GM19035 (cell line): ENCODE results near the gene MID2.
"Not testable (repeated sequence)": the region's sequence is repeated elsewhere in the genome, so short reads cannot be mapped to it uniquely, and the experiment has no call there.

Experiments
- ATAC-seq: cut with Tn5 transposase; IDR thresholded peaks from one replicate; pipeline ENCODE4 v1.9.1; 2021; ENCODE audit not compliant: unreplicated experiment

The MID2 gene

GRCh38 chrX:107840971-107841370 is 15.3 kb downstream of the MID2 start:
- ATAC-seq, result no peak

DNA sequence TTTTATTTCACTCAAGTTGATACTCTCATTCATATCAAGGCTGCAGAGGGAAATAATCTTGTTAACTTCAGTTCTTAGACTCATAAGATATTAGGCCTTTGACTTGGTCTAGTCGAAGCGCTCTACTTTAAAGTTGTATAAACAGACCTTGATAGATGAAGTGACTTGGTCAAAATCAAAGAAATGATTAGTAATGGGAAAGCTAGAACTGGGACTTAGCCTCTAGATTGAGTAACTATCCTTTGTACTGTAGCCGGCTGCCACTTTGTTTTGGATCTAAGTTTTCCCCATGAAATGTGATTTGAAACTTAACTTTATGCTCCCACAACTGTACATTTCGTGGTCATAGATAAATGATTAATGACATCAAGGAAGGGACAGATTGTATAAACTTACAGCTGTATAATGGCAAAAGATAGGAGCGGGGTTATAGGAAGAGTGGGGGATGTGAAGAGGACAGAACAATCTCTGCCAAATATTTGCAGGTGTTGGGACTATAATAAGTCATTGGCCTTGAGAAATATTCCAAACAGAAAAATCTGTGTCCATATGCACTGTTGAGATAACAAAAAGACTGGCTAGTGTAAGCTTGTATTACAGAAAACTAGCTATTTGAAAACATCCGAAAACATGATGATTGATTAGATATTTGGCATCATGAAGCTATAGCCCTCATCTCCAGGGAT is 17.2 kb downstream of the MID2 start:
- no peak for ATAC-seq

DNA sequence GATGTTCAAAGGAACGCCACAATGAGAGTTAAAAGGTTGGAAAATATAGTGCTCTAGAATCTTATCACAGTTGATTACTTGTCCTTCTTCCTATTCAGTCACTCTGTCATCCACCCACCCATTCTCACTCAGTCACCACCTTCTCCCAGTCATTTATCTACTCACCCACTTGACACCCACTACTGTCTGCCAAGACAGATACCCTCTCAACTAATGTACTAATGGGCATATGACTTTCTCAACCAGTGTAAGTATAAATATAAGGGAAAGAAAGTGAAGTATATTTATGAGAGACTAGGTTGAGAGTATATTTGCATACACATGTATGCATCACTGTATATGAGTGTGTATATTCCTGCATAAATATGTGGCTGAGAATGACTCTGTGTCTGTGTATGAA is 20.0 kb downstream of the MID2 start:
- ATAC-seq, result no peak

DNA sequence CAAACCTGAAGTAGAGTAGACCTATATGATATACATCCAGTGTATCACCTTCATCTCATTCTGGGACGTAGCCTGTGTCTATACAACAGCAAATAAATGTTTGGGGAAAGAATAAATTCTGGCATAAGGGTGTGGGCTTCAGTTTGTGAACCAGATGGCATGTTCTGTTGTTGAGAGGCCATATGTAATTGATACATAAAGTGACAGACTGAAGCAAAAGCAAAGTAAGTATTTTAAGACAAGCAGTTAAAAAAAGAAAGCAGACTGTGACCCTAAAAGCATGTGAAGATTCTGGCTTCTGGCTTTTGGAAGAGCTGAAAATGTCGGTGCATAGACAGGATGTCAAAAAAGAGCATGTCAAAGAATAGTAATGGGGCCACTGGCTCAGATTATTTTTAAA is 22.9 kb downstream of the MID2 start:
- ATAC-seq, result no peak

GRCh38 chrX:107849747-107850421 is 24.2 kb downstream of the MID2 start:
- ATAC-seq, result no peak

DNA sequence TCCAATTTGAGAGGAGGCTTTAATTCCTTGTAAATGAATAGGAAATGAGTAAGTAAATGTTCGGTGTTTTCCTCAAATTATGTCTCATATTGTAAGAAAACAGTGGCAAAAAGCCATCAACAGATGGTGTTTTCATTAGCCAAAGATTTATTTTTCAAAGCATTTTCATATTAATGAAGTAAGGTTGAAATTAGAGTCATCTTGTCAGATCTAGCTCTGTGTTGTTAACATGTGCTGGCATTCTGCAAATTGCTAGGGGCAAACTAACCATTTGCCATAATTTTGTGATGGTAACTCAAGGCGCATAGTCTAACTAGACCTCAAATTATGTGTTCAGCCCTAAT is 24.7 kb downstream of the MID2 start:
- ATAC-seq, result no peak

GRCh38 chrX:107851215-107851614 is 25.5 kb downstream of the MID2 start:
- ATAC-seq, result no peak

- ATAC-seq, result not testable (repeated sequence)
These were observed 26.0 kb downstream of the MID2 start for GRCh38 chrX:107851665-107852064.

DNA sequence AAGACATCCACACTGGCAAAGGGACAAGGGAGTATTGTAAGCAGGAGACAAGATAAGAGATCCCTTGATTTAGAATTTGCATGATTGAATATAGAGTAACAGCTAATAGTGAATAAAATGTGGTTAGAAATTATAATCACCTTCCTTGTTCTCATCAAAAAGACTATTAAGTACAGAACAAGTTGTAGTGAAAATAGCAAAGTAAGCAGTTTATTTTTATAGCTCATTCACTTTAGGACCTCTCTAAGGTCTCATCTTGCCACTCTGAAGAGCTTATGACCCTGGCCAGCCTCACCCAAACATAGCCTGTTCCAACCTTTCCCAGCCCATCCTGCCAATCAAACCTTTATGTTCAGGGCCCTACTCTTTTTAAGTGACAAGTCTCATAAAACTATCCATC is 30.6 kb downstream of the MID2 start:
- ATAC-seq, result no peak

DNA sequence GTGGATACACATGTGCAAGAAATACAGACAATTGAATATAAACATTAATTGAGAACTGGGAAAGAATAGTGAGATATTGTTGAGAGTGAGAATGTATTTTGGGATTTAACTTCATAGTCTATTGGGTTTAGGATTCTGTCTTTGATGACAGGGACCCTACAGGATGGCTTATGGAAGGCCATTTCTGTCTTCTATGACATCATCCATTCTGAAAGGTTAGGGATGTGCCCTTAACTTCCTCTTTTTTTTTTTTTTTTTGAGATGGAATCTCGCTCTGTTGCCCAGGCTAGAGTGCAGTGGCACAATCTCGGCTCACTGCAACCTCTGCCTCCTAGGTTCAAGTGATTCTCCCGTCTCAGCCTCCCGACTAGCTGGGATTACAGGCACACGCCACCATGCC is 31.4 kb downstream of the MID2 start:
- ATAC-seq, result not testable (repeated sequence)

- no peak for ATAC-seq
These were observed 32.2 kb downstream of the MID2 start for GRCh38 chrX:107857837-107858236.

DNA sequence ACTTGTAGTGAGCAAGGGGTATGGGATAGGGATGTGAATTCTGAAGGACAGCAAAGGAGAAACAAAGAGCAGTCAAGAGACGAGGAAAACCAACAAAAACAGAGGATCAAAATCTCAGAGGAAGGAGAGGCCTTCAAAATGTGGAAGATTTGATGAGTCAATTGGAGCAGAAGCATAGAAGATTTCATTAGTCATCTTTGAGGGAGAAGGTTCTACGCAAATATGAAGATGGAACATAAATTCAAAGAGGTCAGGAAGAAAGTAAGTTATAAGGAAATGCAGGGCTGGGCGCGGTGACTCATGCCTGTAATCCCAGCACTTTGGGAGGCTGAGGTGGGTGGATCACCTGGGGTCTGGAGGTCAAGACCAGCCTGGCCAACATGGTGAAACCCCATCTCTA is 35.4 kb downstream of the MID2 start:
- ATAC-seq, result no peak

DNA sequence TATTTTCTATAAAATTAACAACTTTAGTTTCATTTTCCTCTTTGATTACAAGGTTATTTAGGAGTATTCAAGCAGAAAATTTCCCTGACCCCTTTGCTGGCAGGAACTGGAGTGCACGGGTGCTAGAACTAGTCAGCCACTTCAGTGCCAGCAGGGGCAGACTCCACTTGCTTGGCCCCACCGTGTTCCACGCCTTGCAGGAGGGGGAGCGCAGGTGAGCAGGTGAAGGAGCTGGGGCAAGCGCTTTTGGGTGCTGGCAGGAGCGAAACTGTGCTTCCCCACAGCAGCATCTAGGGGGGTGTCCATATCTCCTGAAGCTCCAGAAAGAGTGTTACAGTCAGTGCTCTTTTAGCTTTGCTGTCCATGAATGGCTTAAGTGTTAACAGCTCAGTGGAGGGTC is 45.5 kb downstream of the MID2 start:
- no peak for ATAC-seq

- no peak for ATAC-seq
These were observed 52.4 kb downstream of the MID2 start for GRCh38 chrX:107878106-107878505.

DNA sequence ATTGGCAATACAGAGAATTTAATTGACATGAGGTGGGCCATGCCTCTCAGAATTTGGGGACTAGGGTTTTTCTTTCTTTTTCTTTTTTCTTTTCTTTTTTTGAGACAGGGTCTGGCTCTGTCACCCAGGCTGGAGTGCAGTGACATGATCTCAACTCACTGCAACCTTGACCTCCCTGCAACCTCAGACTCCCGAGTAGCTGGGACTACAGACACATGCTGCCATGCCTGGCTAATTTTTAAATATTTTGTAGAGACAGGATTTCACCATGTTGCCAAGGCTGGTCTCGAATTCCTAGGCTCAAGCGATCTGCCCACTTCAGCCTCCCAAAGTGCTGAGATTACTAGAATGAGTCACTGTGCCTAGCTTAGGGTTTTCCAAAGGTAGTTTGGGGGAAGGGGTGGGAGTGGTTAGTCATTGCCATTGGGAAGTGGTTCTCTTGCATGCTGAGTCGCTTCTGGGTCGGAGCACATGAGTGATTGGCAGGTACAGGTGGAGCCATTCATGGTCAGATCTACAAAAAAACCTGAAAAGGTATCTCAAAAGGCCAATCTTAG is 54.5 kb downstream of the MID2 start:
- no peak for ATAC-seq

DNA sequence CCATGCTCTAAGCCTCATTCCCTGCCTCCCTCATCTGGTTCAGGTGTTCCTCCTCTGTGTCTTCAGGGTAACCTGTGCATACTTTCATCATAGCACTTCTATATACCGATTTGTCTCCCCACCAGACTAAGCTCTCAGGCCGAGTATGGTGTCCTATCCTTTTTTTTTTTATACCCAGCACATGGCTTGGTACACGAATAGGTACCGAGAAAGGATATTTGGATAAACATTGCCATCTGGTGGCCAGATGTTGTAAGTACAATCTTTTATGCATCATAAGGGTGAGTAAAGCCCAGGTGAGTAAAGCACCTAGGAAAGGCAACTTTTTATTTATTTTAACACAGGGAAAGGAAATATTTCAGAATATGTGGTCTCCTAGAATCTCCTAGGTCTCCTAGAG is 68.4 kb downstream of the MID2 start:
- ATAC-seq, result no peak

- no peak for ATAC-seq
These were observed 77.1 kb downstream of the MID2 start for GRCh38 chrX:107902721-107903120.

DNA sequence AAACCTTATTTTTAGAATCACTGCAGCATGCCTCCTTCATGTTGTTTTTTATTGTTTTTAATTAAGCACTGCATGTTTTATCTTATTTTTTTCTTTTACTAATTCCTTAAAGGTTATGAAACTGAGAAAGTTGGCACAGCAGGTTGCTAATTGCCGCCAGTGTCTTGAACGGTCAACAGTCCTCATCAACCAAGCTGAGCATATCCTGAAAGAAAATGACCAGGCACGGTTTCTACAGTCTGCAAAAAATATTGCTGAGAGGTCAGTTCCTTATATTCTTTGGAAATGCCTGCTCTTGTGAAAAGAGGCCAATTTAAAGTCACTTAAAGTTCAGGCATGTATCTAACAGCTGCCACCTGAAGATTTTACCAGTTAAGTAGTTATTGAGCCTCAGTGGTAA is 79.7 kb downstream of the MID2 start:
- no peak for ATAC-seq

DNA sequence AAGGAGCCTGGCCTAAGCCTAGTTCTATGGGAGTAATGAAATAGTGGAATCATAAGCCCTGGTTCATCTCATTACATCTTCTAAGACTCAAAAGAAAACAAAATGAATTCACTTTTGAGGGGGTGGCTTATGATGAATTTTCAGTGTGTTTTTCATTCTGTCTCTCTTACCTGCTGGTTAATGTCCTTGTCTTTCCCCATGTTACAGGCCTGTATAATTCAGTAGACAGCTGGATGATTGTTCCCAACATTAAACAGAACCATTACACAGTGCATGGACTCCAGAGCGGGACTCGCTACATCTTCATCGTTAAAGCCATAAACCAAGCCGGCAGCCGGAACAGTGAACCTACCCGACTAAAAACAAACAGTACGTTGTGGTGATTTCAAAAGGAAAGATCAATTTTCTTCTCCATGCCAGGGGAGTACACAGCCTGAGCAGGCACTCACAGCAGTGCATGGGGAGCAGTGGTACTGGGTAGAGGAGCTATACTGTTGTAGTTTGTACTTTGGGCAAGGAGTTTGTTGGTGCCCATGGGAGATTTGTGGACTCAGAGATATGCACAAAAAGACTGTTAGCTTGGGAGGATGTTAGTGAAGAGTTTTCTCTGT is 98.6 kb downstream of the MID2 start:
- no peak for ATAC-seq

- ATAC-seq, result no peak
These were observed 108.6 kb downstream of the MID2 start for GRCh38 chrX:107934262-107934661.

DNA sequence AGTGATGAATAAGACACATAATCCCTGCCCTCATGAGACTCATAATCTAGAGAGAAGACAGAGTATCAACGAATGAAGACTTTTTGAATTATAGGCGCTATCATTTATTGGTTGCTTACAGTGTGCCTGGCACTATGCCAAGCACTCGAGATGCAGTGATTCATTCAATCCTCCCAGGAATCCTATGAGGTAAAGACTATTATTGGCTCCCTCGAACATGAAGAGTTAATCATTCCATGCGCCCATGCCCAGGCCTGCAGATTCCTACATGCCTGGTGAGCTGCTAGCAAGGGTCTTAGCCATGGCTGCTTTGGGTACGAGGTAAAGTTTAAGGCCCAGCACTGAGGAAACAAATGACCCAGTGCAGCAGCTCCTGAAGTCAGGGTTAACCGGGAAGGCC is 109.5 kb downstream of the MID2 start:
- no peak for ATAC-seq
